HG03469 (cell line): Measurements from ENCODE around the gene UNC5A.

ENCODE experiments used
- ATAC-seq: cut with Tn5 transposase; IDR thresholded peaks from one replicate; pipeline ENCODE4 v1.9.1; 2021; ENCODE audit warnings: mild to moderate bottlenecking, moderate library complexity, moderate number of reproducible peaks; ENCODE audit not compliant: unreplicated experiment

Gene UNC5A

GRCh38 chr5:176837707-176838115 is 27.4 kb downstream of the UNC5A start:
- ATAC-seq: no peak

DNA sequence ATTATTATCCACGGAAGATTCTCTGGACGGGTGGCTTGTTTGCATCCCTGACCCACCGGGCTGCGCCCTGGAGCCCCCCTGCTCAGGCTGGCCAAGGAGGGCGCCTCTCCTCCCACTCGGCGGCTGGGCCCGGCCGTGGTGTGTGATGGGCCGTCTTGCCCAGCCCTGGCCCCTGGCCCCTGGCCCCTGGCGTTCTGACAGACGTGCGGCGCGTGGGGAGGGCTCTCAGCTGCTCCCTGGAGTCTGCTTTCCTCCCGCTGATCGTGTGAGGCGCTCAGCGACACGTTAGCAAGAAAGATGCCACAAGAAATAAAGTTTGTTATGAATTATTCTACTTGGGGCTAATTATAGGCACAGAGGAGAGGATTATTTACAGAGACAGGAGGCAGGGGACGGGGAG is 33.3 kb downstream of the UNC5A start:
- ATAC-seq: no peak

DNA sequence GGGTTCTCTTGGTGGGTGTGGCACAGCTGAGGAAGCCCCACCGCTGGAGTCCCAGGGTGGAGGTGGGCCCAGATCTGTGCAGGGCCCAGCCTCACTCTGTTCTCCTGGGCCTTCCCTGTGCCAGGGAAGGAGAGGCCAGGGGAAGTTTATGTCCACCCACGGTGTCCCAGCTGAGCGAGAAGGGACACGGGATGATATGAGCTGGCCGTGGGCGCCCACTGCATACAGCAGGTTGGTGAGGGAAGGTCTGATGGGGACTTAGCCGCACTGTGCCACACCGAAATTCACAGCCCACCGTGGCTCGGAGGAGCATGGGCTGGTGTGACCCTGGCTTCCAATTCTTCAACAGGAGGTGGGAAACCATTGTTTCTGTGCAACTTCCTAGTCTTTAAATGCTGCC is 33.9 kb downstream of the UNC5A start:
- ATAC-seq: no peak

DNA sequence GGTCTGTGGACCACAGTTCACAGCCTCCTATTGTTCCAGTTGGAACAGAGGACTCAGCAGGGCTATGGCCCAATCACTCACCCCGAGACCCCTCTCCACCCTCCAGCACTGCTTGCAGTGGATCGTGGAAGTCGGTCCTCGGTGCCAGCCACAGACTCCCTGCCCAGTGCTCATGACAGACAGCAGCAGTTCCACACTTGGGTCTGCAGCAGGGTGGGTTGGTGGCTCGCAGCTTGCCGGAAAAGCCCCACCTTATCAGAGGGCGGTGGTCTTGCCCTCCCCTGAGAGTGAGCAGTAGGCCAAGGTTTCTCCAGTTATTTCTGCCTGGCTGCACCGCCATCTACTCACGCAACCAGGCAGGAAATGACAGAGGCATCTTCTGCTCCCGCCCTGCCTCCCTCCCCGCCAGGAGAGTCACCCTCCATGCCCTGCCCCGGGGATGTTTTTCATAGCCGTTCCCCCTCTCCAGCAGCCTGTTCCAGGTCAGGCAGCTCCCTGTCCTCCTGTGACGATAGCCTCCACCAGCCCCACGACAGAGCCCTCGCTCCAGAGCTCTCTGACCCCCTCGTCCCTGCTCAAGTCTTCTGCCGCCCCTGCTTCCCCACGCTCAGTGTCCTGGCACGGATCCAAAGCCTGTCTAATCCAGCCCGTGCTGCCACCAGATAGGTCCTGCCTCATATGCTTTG is 34.5 kb downstream of the UNC5A start:
- no peak for ATAC-seq

DNA sequence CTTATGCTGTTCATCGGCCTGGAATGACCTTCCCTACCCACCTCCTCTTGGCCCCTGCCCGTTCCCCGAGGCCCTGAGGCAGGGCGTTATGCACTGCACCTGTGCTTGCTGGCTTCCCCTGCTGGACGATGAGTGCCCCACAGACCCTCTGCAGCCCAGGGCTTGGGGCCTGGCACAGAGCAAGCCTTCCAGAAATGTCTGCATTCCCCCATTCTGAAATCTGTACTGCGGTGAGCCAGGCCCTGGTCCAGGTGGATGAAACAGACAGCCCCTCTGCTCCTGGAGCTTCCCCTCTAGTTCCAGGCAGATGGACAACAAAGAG is 35.0 kb downstream of the UNC5A start:
- no peak for ATAC-seq

GRCh38 chr5:176846335-176847140 is 36.2 kb downstream of the UNC5A start:
- no peak for ATAC-seq

DNA sequence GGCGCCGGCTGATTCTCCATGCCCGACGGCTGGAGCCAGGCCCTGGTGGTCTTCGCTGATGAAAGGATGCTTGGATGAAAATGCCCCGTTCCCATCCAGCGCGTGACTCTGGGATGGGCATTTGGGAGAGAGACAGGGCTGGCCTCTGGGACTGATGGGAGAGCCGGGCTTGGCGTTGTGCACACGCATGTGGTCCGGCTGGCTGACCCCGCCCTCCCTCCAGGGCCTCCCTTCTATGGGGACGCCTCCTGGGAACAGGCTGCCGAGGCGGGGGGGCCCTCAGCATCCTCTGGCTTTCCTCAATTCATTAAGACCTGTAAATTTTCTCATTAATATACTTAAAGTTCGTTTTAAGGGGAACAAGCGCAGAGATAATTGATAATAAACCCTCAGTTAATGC is 36.8 kb downstream of the UNC5A start:
- ATAC-seq: no peak

DNA sequence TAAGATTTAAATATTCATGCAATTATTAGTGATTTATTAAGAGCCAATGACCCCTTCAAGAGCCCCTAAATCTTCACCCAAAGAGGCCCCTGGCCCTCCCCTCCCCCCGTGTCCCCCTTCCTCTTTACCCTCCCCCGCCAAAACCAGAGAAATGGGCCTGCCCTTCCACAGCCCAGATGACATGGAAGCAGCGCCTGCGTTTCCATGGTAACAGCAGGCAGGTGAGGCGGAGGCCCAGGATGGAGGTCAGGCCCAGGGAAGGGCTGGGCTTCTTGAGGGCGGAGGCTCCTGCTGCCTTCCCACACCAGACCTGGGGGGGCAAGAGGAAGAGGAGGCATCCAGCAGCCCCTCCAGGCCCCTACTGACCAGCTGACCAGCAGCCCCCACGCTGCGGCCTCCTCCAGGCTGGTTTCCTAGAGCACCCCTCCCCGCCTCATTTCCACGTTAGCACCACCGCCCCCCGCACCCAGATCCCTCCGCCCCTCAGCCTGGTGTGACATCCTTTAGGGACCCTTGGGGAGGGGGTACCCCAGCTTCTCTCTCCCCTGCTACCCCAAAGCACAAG is 37.4 kb downstream of the UNC5A start:
- ATAC-seq: no peak

DNA sequence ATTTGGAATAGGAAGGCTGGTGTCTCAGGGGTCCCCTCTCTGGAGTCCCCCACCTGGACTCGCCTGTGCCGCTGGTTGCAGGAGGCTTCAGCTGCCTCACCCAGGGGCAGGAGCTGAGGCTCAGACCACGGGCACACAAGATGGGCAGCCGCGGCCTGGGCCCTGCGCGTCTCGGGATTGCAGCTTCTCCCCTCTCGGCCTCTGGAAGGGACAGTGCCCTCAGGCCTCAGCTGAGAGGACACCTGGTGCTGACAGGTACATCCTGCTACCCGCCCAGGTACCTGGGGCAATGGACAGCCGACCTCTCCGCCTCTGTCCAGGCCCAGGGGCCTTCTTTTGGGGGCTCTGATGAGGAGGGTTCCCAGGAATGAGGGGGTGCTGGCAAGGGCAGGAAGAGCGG is 38.3 kb downstream of the UNC5A start:
- ATAC-seq: no peak

- ATAC-seq: no peak
Measured at GRCh38 chr5:176849611-176850227, 39.4 kb downstream of the UNC5A start.

DNA sequence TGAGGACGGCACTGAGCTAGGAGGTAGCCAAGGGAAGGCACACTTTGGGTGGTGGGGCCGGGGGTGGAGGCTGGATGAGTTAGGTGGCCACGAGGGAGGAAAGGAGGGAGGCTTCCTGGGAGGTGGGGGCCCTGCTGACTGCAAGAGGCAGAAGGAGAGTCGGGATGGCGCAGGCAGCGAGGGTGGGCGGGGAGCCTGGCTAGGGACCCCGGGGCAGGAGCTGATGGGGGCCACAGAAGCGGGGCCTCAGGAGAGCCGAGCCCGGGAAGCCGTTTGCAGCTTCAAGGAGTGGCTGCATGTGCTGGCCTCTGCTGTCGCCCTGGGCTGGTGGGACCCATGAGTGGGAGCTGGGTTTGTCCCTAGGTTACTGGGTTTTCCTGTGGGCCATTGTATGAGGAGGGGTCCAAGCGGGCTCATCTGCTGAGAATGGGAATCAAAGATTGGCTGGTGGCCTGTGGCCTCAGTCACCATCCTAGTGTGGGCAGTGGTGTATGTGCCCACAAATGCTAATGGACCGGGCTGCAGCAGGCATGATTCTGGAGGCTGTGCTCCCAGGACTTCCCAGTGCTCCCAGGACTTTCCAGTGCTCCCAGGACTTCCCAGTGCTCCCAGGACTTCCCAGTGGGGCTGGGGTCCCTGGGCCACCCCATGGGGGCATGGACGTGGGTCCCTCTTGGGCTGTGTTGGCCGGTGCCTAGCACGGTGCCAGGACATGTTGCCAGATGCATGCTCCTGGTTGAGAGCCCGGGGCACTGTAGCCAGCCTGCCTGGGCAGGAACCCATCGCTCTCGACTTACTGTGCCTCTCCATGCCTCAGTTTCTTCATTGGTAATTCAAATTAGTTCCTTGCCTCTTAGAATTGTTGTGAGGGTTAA is 40.2 kb downstream of the UNC5A start:
- ATAC-seq: no peak

DNA sequence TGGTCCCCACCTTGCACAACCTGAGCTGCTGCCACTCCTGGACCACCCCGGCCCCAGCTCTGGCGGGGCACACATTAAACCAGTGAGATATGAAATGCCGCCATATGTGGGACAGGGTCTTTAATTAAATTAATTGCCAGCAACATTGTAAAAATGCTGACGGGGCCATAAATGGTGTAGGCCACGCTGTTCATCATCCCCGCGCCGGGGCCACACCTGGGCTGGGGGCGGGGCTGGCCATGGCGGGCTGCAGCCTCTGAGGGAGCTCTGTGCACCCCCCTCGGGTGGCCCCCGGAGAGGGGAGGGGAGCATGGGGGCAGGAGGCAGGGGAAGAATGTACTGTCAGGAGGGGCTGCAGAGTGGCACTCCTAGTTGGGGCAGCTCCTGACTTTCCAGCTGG is 41.0 kb downstream of the UNC5A start:
- ATAC-seq: no peak

DNA sequence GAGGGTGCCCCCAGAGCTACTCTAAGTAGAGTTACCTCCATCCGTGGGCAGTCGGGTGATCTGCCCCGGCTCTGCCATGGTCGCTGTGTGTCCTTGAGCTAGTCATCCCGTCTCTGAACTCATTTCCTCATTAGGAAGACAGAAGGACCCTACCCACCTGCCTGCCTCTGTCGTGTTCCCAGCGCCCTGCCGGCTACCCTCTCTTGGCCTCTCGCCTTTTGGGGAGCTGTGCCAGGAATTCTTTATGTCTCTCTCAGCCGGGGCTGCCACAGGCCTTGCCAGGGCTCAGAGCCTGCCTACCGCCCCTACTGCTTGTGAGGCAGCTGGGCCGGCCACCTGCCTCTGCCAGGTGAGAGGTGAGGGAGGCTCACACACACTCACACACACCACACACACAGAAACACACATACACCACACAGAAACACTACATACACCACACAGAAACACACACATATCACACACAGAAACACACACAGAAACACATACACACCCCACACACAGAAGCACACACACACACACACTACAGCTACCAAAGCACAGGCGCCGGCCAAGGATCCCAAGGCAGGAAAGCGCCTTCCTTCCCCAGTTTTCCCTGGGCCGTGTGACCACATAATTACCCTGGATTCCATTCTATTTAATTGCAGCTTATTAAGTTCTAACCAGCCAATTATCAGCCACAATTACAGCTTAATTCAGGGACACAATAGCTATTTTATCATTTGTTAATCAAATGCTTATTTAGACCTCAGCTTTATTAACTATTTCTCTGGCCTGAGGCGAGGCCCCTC is 41.7 kb downstream of the UNC5A start:
- no peak for ATAC-seq

DNA sequence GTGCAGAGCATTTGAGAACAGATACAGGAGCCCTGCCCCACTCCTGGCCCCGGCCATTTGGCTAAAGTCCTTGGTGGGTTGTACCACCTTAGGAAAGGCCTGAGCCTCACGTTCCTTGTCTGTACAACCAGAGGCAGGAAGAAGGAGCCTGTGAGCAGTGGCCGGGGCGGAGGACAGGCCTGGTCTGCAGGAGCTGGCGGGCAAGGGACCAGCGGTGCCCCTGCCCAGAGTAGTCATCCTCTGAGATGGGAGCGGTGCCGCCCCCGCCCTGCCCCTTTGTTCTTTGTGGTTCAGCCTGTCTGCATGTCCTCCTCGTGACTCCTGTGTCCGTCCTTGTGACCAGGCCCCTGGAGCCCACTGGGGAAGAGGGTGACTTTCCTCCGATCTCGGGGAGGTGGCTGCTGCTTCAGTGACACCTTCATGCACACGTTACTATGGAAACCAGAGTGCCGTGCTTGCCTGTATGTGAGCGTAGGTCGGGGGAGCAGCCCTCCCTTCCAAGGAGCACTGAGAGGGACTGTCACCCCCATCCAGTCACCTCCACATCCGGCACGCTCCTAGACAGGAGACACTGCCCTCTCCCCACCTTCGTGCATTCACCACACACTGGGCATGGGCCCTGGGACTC is 42.9 kb downstream of the UNC5A start:
- ATAC-seq: no peak

GRCh38 chr5:176854164-176854563 is 43.8 kb downstream of the UNC5A start:
- ATAC-seq: no peak

GRCh38 chr5:176855598-176855997 is 45.2 kb downstream of the UNC5A start:
- ATAC-seq: no peak

DNA sequence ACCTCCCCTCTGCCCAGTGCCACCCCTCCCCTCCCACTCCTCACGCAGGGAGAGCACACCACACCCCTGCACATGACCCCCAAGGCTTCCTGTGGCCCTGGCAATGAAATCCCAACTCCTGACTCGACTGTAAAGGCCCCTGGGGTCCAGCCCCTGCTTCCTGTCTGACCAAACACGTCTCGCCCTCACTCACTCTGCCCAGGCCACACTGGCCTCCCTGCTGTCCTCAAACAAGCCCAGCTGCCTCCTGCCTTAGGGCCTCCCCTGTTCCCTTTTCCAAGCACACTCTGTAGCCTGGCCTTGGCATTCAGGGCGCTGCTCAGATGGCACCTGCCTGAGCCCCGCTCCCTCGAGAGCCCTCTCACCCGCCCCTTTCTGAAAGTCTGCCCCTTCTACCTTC is 46.4 kb downstream of the UNC5A start:
- no peak for ATAC-seq

GRCh38 chr5:176857216-176857893 is 47.0 kb downstream of the UNC5A start:
- ATAC-seq: no peak

GRCh38 chr5:176857894-176858273 is 47.5 kb downstream of the UNC5A start:
- no peak for ATAC-seq
